Kidney capillary endothelial cell (primary cell): Measurements from ENCODE around the gene SMIM28.
A peak's percentile ranks its signal among the peaks of the same experiment; 100 is the strongest.
"Not testable (repeated sequence)": the region's sequence is repeated elsewhere in the genome, so short reads cannot be mapped to it uniquely, and the experiment has no call there.

Experiments used
- DNase-seq: peaks from one replicate; pipeline ENCODE4 v3.0.0-alpha.2; 2018; ENCODE audit warnings: low spot score

SMIM28 gene

DNA sequence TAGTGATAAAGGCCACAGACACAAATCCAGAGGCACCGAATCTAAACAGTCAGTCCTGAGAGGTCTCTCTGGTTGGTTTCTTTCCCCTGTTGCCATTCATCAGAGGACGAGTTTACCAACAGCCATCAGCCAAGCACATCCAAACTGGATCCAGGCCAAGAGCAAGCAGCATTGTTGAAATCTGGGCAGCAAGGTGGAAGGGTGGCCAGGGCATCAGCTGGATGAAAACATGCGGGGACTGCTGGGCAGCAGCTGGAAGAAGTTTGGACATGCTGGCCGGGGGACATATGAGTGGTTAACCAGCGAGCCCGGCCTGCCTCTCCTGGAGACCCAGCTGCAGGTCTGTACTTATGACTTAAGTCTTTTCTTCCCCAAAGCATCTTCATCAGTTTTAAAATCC is at the start of gene SMIM28:
Gene SMIM28 (plus strand): TSS at position 62 of the 400 bp plus-strand sequence. CDS start 168 bp downstream, at position 230.
- DNase-seq: no peak

DNA sequence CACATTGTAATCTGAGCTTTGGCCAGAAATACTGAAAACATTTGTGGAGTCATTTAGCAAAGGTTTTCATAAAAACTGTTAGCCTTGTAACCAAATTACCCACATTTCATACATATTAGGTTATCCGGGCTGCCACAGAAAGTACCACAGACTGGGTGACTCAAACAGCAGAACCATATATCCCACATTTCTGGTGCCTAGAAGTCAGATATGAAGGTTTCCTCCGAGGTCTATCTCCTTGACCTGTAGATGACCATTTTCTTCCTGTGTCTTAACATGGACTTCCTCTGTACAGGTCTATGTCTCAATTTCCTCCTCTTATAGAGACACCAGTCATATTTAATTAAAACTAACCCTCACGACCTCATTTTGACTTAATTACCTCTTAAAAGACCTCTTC is 49.5 kb upstream of the SMIM28 start:
- no peak for DNase-seq

GRCh38 chr6:138330763-138331162 is 46.9 kb upstream of the SMIM28 start:
- no peak for DNase-seq

GRCh38 chr6:138331444-138331843 is 46.3 kb upstream of the SMIM28 start:
- DNase-seq: no peak

DNA sequence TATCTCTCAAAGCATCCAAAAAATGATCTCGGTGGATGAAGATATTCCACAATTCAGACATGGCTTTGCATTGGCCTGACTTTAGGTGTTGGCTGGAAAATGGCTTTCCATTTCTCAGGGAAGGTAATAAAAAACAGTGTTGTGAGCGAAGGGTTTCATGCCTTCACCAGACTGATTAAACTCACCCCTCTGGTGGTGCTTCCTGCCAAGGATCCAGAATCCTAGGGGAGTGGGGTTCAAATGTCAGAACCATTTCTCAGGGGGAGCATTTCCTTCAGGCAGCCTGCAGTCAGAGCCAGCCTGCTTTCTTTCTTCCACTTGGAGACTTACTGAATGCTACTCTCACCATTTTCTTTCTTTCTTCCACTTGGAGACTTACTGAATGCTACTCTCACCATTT is 45.7 kb upstream of the SMIM28 start:
- no peak for DNase-seq

GRCh38 chr6:138334000-138334399 is 43.7 kb upstream of the SMIM28 start:
- no peak for DNase-seq

GRCh38 chr6:138334963-138335362 is 42.7 kb upstream of the SMIM28 start:
- DNase-seq: no peak

GRCh38 chr6:138336221-138336620 is 41.5 kb upstream of the SMIM28 start:
- DNase-seq: no peak

GRCh38 chr6:138337076-138337475 is 40.6 kb upstream of the SMIM28 start:
- no peak for DNase-seq

DNA sequence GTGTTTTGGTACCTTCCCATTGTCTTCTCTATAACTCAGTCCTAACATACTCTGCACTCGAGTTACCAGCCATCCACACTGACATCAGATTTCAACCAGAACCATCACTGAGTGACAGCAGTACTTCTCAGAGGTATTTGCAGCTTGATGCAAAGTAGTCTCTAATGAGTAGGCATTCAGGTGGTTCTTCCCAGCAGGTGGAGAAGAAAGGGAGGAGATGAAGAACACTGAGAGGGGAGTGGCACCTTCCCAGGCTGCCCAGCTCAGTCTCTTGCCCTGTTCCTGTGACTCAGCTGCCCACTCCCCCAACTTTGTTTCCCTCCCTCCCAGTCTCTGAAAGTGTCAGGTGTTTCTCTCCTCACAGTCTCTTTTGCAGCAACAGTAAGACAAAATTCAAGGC is 38.7 kb upstream of the SMIM28 start:
- DNase-seq: no peak

GRCh38 chr6:138341176-138341575 is 36.5 kb upstream of the SMIM28 start:
- no peak for DNase-seq

DNA sequence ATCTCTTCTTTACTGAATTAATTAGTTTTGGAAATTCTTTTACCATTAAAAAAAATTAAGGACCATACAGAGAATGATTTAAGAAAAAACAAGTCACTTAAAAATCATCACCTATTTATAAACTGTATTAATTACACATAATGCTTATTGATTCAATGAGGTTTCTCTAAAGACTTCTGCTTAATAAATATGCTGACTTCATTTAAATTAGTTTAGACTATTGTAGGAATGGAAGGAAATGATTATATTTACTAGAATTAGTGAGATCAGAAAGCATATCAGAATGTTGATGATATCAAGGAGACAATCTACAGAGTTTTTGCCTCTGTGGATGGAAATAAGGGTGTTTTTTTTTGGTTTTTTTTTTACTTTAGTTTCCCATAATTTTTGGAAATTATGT is 34.6 kb upstream of the SMIM28 start:
- DNase-seq: no peak

- DNase-seq: no peak
These were observed 32.0 kb upstream of the SMIM28 start for GRCh38 chr6:138345565-138346285.

- DNase-seq: no peak
These were observed 31.2 kb upstream of the SMIM28 start for GRCh38 chr6:138346302-138347195.

DNA sequence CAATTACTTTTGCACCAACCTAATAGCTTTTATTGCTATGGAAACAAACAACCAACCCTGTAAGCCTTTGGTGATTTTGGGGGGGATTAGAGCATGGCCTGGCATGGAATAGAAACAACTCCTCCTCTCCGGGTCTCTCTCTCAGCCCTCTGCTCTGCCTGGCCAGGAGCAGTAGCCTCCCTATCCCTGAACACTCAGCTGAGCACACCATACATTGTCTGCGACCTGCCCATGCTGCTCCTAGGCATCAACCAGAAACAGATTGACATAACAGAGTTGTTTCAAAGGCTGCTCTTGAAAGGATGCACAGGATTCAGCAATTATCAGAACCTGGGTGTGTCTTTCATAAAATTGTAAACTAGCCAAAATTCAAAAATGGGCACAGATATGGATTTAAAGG is 29.8 kb upstream of the SMIM28 start:
- DNase-seq: no peak

DNA sequence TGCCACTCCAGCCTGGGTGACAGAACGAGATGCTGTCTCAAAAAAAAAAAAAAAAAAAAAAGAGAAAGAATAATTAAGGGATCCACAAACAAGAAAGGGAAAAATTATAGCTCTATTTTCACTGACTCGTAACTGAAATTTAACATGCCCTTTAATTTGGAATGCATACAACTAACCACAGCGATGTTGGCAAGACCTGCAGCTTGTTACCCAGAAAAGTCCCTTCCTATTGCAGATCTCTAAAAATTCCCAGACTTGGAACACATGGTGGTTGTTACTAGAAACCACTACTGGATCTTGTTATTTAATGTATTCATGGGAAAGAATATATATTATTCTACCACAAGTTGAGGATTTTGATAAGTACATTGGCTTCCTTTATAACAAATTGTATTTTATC is 27.8 kb upstream of the SMIM28 start:
- no peak for DNase-seq

DNA sequence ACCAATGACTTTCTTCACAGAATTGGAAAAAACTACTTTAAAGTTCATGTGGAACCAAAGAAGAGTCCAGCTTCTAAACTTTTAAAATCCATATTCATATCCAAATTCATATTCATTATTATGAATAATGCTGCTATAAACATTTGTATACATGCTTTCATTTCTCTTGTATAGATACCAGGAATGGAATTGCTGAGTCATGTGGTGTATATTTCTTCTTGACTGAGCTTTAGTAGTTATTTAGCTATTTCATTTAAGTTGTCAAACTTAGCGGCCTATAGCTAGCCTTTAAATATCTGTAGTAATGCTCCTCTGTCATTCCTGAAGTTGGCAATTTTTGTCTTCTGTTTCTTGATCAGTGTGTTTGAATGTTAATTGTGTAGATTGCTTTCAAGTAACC is 19.8 kb upstream of the SMIM28 start:
- DNase-seq: no peak

DNA sequence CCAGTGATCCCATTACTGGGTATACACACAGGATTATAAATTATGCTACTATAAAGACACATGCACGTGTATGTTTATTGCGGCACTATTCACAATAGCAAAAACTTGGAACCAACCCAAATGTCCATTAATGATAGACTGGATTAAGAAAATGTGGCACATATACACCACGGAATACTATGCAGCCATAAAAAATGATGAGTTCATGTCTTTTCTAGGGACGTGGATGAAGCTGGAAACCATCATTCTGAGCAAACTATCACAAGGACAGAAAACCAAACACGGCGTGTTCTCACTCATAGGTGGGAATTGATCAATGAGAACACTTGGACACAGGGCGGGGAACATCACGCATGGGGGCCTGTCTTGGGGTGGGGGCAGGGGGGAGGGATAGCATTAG is 9.0 kb upstream of the SMIM28 start:
- not testable (repeated sequence) for DNase-seq

- DNase-seq: no peak
These were observed 6.9 kb upstream of the SMIM28 start for GRCh38 chr6:138370631-138371451.

- DNase-seq: no peak
These were observed 6.3 kb upstream of the SMIM28 start for GRCh38 chr6:138371452-138371711.

DNA sequence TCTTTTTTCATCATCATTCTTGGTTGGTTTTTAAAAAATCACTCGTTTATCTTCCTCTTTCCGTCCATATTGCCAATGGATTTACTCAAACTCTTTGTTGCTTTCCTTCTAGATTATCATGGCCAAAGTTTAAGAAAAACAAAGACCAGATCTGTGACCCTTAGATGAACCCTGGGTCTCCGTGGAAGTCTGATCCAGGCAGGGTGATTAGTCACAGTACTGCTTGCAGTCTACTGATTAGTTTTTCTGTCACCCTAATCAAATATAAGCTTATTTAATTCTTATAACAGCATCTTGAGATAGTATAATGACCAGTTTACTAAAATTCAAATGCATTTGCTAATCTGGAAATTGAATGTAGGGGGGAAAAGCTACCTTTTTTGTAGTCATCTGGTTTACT is 6.0 kb upstream of the SMIM28 start:
- peak; percentile 42 for DNase-seq

- peak; percentile 56 for DNase-seq
These were observed 4.8 kb upstream of the SMIM28 start for GRCh38 chr6:138372711-138373463.
